ENCODE measurements around the gene DNAJC10.

DNA sequence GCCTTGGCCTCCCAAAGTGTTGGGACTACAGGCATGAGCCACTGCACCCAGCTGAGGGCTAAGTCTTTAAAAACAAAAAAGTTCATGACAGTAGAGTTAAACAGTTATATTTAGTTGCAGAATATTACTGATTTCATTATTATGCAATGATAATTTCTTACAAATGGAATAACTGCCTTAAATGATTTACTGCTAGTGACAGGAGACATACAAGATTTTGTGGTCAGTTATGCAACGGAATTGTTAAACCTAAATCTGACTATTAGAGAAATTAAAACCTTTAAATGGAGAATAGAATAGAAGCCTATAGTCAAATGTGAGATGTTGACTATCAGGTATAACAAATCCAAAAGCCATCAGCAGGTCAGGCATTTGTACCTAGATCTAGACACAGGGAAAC, 10.3 kb upstream of the DNAJC10 start:
- TF ChIP-seq CTCF (IDR thresholded peaks at IDR 0.05) (no peak), EP300 (IDR thresholded peaks at IDR 0.05) (no peak), POLR2A (IDR thresholded peaks at IDR 0.05) (no peak)

All from ovary (tissue), 3 donors.